ENCODE data around the gene WDCP. TPM values are rescaled to one million over a fixed set of nuclear protein-coding genes. Genes with fewer than 3 reads are reported as not detected.

The WDCP gene
- total and polyA plus RNA-seq, 4 donors: 1.3 to 11.2 (median 5.9) TPM

DNA sequence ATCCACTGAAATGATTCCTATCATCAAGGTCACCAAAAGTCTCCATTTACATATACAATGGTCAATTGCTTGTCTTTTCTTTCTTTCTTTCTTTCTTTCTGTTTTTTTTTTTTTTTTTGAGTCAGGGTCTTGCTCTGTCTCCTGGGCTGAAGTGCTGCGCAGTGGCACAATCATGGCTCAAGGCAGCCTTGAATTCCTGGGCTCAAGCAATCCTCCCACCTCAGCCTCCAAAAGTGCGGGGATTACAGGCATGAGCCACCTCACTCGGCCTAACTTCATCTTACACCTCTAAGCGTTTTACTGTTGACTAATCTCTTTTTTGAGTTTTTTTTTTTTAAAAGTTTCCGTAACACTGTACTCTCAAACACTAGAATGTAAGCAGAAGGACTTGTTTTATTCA is 28.1 kb upstream of the WDCP start:
- intact Hi-C loops (cut with DNase I): loop anchor here in 1 of 2 donors (5.0 kb wide), 1 partner anchor 148 kb away; the partner anchor contains the start of gene ATAD2B
- peaks cover 2 to 3% of the 10 kb centered on the region in 2 donors for H3K36me3 ChIP-seq (ENCODE audit: control insufficient read depth in 1 of 2, insufficient read depth in 2 of 2, low read length in 1 of 2)

DNA sequence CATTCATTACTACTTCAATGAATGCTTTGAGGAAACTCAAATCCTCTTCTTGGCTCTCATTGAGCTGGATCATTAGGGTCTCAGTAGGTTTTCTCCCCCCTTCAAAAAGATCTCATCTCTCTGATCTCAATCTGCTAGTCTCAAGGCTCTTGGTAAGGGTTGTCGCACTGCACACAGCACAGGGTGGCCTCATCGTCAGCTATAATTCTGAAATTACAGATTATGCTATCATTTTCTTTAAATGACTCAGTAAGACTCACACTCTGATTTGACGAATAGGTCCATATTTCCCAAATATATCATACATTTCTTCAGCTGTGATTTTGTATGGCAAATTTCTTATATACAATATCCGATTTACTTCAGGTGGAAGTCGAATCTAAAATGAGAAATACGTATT is 26.6 kb upstream of the WDCP start:
- Histone ChIP-seq H3K4me3 (ENCODE audit: low read length in 2 of 2) (no peak overlapping the region), H3K36me3 (ENCODE audit: control insufficient read depth in 1 of 2, insufficient read depth in 2 of 2, low read length in 1 of 2) (peaks cover 3 to 5% of the 10 kb centered on the region in 2 donors), H3K27me3 (ENCODE audit: control insufficient read depth in 1 of 2, insufficient read depth in 2 of 2, low read length in 1 of 2) (no peaks in the 10 kb centered on the region), H3K27ac (ENCODE audit: low read depth in 1 of 2, low read length in 2 of 2) (no peak overlapping the region), H3K4me1 (ENCODE audit: control insufficient read depth in 1 of 2, insufficient read depth in 2 of 2, low read length in 2 of 2) (no peaks in the 10 kb centered on the region), H3K9me3 (ENCODE audit: control insufficient read depth, low read length) (no peaks in the 10 kb centered on the region)
- ATAC-seq (ENCODE audit: low FRiP score) (no peak), DNase-seq (no peak)
- intact Hi-C loops (cut with DNase I): no loop called here
- 88% methylated on average over 6 of the region's 6 CpGs for WGBS, 2 donors

More for the DNA sequence above, 28.1 kb upstream of the WDCP start:
- Histone ChIP-seq H3K27ac (ENCODE audit: low read depth in 1 of 2, low read length in 2 of 2) (no peak overlapping the region), H3K4me1 (ENCODE audit: control insufficient read depth in 1 of 2, insufficient read depth in 2 of 2, low read length in 2 of 2) (no peaks in the 10 kb centered on the region), H3K27me3 (ENCODE audit: control insufficient read depth in 1 of 2, insufficient read depth in 2 of 2, low read length in 1 of 2) (no peaks in the 10 kb centered on the region), H3K9me3 (ENCODE audit: control insufficient read depth, low read length) (no peaks in the 10 kb centered on the region), H3K4me3 (ENCODE audit: low read length in 2 of 2) (no peak overlapping the region)
- DNase-seq (no peak), ATAC-seq (ENCODE audit: low FRiP score) (no peak)
- WGBS, 2 donors: 50 to 53% methylated on average over 5 of the region's 5 CpGs

DNA sequence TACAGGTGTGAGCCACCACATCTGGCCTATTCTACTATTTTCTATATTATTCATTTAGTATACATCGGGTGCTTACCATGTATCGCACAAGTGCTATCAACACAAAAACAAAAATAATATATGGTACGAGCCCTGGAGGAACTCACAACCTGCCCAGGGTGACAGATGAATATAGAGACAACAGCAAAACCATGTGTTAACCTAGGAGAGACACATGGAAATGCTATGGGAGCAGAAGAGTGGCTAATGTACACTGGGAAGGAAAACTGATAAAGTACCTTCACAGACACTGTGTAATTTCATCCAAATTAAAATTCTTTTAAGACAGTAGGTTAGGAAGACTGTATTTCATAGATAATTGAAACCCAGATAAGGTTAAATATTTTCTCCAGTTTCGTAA is 25.1 kb upstream of the WDCP start:
- H3K27me3 ChIP-seq (ENCODE audit: control insufficient read depth in 1 of 2, insufficient read depth in 2 of 2, low read length in 1 of 2): no peaks in the 10 kb centered on the region
- no peak for DNase-seq
- H3K9me3 ChIP-seq (ENCODE audit: control insufficient read depth, low read length): no peaks in the 10 kb centered on the region
- no peak for ATAC-seq (ENCODE audit: low FRiP score)
- no peak overlapping the region for H3K27ac ChIP-seq (ENCODE audit: low read depth in 1 of 2, low read length in 2 of 2)
- intact Hi-C loops (cut with DNase I): no loop called here
- H3K36me3 ChIP-seq (ENCODE audit: control insufficient read depth in 1 of 2, insufficient read depth in 2 of 2, low read length in 1 of 2): peaks cover 5% of the 10 kb centered on the region in 2 donors
- WGBS, 2 donors: 84 to 92% methylated on average over 4 of the region's 4 CpGs
- H3K4me1 ChIP-seq (ENCODE audit: control insufficient read depth in 1 of 2, insufficient read depth in 2 of 2, low read length in 2 of 2): no peaks in the 10 kb centered on the region
- no peak overlapping the region for H3K4me3 ChIP-seq (ENCODE audit: low read length in 2 of 2)

DNA sequence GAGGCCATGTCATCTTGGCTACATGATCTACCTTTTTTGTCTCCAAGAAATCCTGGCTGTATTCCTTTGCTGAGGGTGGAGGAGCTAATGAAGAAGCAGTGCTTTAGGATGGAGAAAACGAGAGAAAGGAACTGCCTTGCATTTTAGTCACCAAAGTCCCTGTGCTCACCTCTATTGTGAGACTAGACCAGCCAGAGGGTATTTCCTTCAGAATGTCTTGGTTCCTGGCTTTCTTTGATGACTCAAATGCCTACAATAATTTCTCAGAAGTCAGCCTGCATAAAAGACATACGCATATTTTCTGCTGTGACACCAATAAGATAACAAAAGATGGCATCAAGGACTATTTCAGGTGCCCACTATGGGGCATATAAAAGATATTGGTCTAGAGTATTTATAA is 18.1 kb upstream of the WDCP start:
- Histone ChIP-seq H3K4me3 (ENCODE audit: low read length in 2 of 2) (no peak overlapping the region), H3K27me3 (ENCODE audit: control insufficient read depth in 1 of 2, insufficient read depth in 2 of 2, low read length in 1 of 2) (no peaks in the 10 kb centered on the region), H3K36me3 (ENCODE audit: control insufficient read depth in 1 of 2, insufficient read depth in 2 of 2, low read length in 1 of 2) (peaks cover 3 to 5% of the 10 kb centered on the region in 2 donors), H3K4me1 (ENCODE audit: control insufficient read depth in 1 of 2, insufficient read depth in 2 of 2, low read length in 2 of 2) (no peaks in the 10 kb centered on the region), H3K27ac (ENCODE audit: low read depth in 1 of 2, low read length in 2 of 2) (no peak overlapping the region), H3K9me3 (ENCODE audit: control insufficient read depth, low read length) (no peaks in the 10 kb centered on the region)
- DNase-seq (no peak), ATAC-seq (ENCODE audit: low FRiP score) (no peak)
- intact Hi-C loops (cut with DNase I): no loop called here
- 78 to 79% methylated on average over 2 of the region's 2 CpGs for WGBS, 2 donors

DNA sequence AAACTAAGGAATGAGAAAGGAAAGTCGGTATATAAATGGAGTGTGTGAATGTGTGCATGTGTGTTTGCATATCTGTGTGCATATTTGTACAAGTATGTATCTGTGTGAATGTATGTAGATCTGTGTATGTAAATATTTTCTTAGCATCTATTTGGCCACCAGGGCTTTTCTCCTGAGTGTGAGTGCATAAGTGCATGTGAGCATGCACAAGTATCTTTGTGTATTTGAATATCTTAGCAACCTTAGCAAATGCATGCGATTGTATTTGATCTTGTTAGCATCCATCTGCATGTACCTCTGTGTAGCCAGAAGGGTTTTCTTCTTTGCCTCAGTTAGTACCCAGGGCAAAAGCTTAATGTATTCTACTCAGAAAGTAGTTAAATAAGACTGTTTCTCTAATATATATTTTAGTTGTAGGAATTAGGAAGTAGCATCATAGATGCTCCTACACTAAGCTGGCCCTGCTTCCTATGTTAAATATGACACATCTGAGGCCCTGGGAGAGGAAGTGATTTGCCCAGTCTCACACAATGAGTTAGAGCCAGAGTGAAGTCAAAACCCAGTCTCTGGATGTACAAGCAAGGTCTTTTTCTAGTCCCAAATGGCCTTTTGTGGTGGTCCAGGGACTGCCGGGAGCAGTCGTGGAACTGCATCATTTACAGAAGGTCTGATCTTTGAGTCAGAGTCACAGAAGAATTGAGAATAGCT is 11.5 kb upstream of the WDCP start:
- Histone ChIP-seq H3K9me3 (ENCODE audit: control insufficient read depth, low read length) (no peaks in the 10 kb centered on the region), H3K36me3 (ENCODE audit: control insufficient read depth in 1 of 2, insufficient read depth in 2 of 2, low read length in 1 of 2) (no peaks in the 10 kb centered on the region), H3K27ac (ENCODE audit: low read depth in 1 of 2, low read length in 2 of 2) (no peak overlapping the region), H3K4me1 (ENCODE audit: control insufficient read depth in 1 of 2, insufficient read depth in 2 of 2, low read length in 2 of 2) (no peaks in the 10 kb centered on the region), H3K27me3 (ENCODE audit: control insufficient read depth in 1 of 2, insufficient read depth in 2 of 2, low read length in 1 of 2) (no peaks in the 10 kb centered on the region), H3K4me3 (ENCODE audit: low read length in 2 of 2) (no peak overlapping the region)
- ATAC-seq (ENCODE audit: low FRiP score) (no peak), DNase-seq (no peak)
- WGBS, 2 donors: 86 to 89% methylated on average over 4 of the region's 4 CpGs
- intact Hi-C loops (cut with DNase I): no loop called here

DNA sequence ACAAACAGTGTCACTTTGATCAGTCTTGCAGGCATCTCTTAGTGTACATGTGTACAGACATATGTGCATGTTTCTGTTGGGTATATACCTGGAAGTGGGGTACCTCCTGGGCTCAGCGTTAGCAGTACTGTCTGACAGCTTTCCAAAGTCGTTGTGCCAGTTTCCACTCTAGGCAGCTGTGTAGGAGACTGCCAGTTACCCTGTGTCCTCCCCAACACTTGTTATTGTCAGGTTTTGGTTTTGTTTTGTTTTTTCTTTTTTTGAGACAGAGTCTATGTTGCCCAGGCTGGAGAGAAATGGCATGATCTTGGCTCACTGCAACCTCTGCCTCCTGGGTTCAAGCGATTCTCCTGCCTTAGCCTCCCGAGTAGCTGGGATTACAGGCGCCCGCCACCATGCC is 8.6 kb upstream of the WDCP start:
- intact Hi-C loops (cut with DNase I): no loop called here
- no peak overlapping the region for H3K27ac ChIP-seq (ENCODE audit: low read depth in 1 of 2, low read length in 2 of 2)
- no peaks in the 10 kb centered on the region for H3K4me1 ChIP-seq (ENCODE audit: control insufficient read depth in 1 of 2, insufficient read depth in 2 of 2, low read length in 2 of 2)
- no peaks in the 10 kb centered on the region for H3K27me3 ChIP-seq (ENCODE audit: control insufficient read depth in 1 of 2, insufficient read depth in 2 of 2, low read length in 1 of 2)
- no peaks in the 10 kb centered on the region for H3K9me3 ChIP-seq (ENCODE audit: control insufficient read depth, low read length)
- WGBS, 2 donors: 84 to 92% methylated on average over 6 of the region's 6 CpGs
- DNase-seq: no peak
- no peak for ATAC-seq (ENCODE audit: low FRiP score)
- H3K4me3 ChIP-seq (ENCODE audit: low read length in 2 of 2): no peak overlapping the region
- no peaks in the 10 kb centered on the region for H3K36me3 ChIP-seq (ENCODE audit: control insufficient read depth in 1 of 2, insufficient read depth in 2 of 2, low read length in 1 of 2)

DNA sequence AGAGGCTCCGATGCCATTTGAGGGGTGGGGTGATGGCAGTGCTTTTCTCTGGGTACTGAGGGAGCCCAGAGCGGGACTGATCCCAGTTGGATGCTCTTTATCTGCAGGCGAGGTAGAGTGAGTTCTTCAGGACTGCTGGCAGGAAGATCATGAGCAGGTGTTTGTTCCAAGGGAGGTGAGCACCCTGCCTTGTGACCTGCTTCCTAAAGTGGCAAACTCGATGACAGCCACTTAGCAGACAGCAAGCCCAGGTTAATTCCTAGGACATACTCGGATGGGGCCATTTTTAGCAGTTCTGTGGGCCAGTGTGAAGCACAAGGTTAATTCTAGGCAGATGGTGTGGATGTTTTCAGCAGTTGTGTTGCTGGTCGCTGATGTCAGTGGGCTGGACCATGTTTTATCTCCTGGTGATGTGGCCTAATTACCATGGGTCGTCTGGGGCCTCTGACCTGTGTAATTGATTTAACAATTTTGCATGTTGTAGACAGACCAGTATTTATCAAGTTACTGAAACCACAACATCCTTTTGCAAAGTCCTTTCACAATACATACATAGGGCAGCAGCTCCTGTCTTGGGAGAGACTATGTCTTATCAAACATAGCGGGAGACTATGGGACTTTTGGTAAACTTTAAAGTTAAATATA is 7.3 kb upstream of the WDCP start:
- no peak overlapping the region for H3K4me3 ChIP-seq (ENCODE audit: low read length in 2 of 2)
- H3K27me3 ChIP-seq (ENCODE audit: control insufficient read depth in 1 of 2, insufficient read depth in 2 of 2, low read length in 1 of 2): no peaks in the 10 kb centered on the region
- ATAC-seq (ENCODE audit: low FRiP score) (no peak), DNase-seq (no peak)
- H3K4me1 ChIP-seq (ENCODE audit: control insufficient read depth in 1 of 2, insufficient read depth in 2 of 2, low read length in 2 of 2): no peaks in the 10 kb centered on the region
- H3K36me3 ChIP-seq (ENCODE audit: control insufficient read depth in 1 of 2, insufficient read depth in 2 of 2, low read length in 1 of 2): no peaks in the 10 kb centered on the region
- H3K9me3 ChIP-seq (ENCODE audit: control insufficient read depth, low read length): no peaks in the 10 kb centered on the region
- H3K27ac ChIP-seq (ENCODE audit: low read depth in 1 of 2, low read length in 2 of 2): no peak overlapping the region
- 81 to 83% methylated on average over 8 of the region's 8 CpGs for WGBS, 2 donors
- intact Hi-C loops (cut with DNase I): no loop called here

DNA sequence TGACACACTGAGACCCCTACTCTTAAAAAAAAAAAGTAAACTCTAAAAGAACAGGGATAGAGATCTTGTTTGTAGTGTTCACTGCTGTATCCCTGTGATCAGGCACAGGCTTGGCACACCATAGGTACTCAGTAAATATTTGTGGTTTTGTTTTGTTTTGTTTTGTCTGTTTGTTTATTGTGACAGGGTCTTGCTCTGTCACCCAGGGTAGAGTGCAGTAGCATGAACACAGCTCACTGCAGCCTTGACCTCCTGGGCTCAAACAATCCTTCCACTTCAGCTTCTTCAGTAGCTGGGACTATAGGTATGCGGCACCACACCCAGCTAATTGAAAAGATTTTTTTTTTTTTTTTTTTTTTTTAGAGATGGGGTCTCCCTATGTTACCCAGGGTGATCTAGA is 5.8 kb upstream of the WDCP start:
- 100% methylated on average over 1 of the region's 1 CpG for WGBS, 2 donors
- Histone ChIP-seq H3K36me3 (ENCODE audit: control insufficient read depth in 1 of 2, insufficient read depth in 2 of 2, low read length in 1 of 2) (no peaks in the 10 kb centered on the region), H3K4me1 (ENCODE audit: control insufficient read depth in 1 of 2, insufficient read depth in 2 of 2, low read length in 2 of 2) (no peaks in the 10 kb centered on the region), H3K9me3 (ENCODE audit: control insufficient read depth, low read length) (no peaks in the 10 kb centered on the region), H3K4me3 (ENCODE audit: low read length in 2 of 2) (no peak overlapping the region), H3K27me3 (ENCODE audit: control insufficient read depth in 1 of 2, insufficient read depth in 2 of 2, low read length in 1 of 2) (no peaks in the 10 kb centered on the region), H3K27ac (ENCODE audit: low read depth in 1 of 2, low read length in 2 of 2) (no peak overlapping the region)
- ATAC-seq (ENCODE audit: low FRiP score) (no peak), DNase-seq (no peak)
- intact Hi-C loops (cut with DNase I): no loop called here

DNA sequence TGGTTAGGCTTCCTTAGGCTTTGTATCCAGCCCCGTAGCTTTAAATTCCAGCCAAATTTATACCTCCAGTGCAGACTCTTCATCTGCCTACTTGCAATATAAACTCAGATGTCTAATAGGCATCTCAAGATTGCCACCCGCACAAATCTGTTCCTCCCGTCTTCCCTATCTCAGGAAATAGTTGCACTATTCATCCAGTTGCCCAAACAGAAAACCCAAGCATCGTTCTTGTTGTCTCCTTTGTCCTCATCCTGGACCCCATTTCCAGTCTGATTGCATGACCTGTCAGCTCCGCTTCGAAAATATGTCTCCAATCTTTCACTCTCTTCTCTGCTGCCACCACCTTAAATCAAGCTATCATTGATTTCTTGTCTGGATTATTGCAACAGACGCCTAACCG is 4.6 kb upstream of the WDCP start:
- Histone ChIP-seq H3K27me3 (ENCODE audit: control insufficient read depth in 1 of 2, insufficient read depth in 2 of 2, low read length in 1 of 2) (no peaks in the 10 kb centered on the region), H3K4me1 (ENCODE audit: control insufficient read depth in 1 of 2, insufficient read depth in 2 of 2, low read length in 2 of 2) (no peaks in the 10 kb centered on the region), H3K4me3 (ENCODE audit: low read length in 2 of 2) (no peak overlapping the region), H3K27ac (ENCODE audit: low read depth in 1 of 2, low read length in 2 of 2) (no peak overlapping the region), H3K9me3 (ENCODE audit: control insufficient read depth, low read length) (no peaks in the 10 kb centered on the region), H3K36me3 (ENCODE audit: control insufficient read depth in 1 of 2, insufficient read depth in 2 of 2, low read length in 1 of 2) (no peaks in the 10 kb centered on the region)
- WGBS, 2 donors: 87 to 89% methylated on average over 8 of the region's 8 CpGs
- intact Hi-C loops (cut with DNase I): loop anchor here in 1 of 2 donors (2.0 kb wide), 1 partner anchor 25 kb away; the partner anchor contains the start of gene SF3B6
- DNase-seq (no peak), ATAC-seq (ENCODE audit: low FRiP score) (no peak)
